Dedifferentiated amniotic fluid mesenchymal stem cell (primary cell): ENCODE data around the gene RAP1B.
A peak's percentile ranks its signal among the peaks of the same experiment; 100 is the strongest.
"Not testable (repeated sequence)": the region's sequence is repeated elsewhere in the genome, so short reads cannot be mapped to it uniquely, and the experiment has no call there.

ENCODE experiments used
- DNase-seq: peaks from one replicate; pipeline ENCODE4 v3.0.0-alpha.2; 2016; ENCODE audit errors: extremely low spot score

The RAP1B gene

DNA sequence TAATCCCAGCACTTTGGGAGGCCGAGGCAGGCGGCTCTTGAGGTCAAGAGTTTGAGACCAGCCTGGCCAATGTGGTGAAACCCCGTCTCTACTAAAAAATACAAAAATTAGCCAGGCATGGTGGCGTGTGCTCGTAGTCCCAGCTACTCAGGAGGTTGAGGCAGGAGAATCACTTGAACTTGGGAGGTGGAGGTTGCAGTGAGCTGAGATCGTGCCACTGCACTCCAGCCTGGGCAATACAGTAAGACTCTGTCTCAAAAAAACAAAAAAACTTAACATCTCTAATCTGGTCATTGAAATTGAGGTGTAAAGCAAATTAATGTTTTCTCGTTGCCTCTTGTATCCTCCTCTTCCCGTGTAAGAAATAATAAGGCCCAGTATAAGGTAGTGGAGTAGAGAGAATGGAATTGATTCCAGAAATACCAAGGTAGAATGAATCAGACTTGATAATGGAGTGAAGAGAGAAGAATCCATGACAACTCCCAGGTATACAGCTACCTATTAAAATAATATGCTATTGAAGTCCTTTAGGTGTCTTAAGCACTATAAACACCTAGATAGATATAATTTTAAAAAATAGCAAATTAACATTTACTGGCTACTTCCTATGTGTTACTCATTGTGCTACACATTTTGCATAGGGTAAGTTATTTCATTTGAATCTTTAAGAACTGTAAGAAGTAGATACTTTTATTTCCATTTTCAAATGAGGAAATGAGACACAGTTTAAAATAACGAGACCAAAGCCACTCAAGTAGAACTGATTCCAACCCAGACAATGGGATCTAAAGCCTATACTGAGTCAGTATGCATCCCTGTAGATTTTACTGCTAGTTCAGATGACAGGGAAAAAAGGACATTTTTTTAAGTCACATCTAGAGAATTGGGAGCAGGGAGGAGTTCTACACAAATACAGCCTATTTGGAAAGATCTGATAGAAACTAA lies 23.2 kb downstream of the RAP1B start:
- DNase-seq = no peak

DNA sequence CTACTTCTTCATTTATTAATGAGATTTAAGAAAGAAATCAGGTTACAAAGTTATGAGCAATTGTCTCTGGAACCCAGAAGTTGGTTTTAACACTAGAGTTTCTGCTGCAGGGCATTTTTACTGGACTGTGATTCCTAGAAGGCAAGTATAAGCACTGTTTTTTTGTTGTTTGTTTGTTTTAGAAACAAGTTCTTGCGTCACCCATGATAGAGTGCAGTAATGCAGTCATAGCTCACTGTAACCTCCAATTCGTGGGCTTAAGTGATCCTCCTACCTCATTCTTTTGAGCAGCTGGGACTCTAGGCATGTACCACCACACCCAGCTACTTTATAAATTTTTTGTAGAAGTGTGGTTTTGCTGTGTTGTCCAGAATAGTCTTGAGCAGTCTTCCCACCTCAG lies 25.6 kb downstream of the RAP1B start:
- peak; percentile 79 for DNase-seq

DNA sequence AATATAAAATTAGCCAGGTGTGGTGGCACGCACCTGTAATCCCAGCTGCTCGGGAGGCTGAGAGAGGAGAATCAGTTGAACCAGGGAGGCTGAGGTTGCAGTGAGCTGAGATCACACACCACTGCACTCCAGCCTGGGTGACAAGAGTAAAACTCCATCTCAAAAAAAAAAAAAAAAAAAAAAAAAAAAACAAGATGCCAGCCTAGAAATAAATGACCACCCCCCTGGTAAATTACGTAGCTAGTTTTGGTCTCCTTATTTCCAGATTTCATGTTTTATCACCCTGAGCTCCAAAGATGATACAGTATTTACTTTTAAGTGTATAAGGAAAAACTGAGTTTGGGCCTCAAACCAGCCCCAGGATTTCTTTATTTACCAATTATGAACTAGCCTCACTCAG lies 26.7 kb downstream of the RAP1B start:
- not testable (repeated sequence) for DNase-seq

DNA sequence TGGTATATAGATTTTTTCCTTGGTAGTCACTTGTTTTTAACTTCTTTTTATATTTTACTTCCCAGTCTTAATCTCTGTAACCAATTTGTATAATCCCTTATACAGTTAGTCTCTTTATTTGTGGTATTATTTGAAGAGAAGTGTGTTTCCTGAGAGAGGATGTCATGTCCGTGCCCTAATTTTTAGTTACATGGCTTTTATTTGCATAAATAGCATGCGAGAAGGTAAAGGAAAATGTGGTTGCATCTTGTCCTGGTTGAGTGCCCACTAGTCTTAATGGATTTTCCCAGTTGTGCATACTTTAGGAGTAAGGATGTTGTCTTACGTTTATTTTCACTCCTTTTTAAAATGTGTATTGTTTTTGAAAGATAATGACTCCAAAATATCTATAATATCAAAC lies 27.5 kb downstream of the RAP1B start:
- no peak for DNase-seq

DNA sequence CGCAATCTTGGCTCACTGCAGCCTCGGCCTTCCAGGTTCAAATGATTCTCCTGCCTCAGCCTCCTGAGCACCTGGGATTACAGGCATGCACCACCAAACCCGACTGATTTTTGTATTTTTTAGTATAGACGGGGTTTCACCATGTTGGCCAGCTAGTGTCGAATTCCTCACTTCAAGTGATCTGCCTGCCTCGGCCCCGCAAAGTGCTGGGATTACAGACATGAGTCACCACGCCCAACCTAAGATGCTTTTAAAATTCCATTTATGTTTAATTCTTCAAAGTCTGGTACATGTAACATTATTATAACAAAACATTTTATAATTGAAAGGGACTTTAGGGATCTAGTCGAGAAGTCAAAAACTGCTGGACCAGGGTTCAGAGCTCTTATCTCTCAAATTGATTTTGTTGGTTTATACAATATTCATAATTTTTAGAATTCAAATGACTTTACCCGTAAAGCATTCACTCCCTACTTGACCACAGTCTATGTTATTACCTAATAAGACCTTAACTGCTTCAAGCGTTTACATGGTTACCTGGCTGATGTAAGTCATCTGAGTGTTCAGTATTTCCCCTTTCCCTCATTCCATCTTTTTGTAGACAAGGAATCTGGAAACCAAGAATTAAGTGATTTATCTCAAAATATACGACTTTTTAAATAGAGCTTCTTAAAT lies 28.2 kb downstream of the RAP1B start:
- no peak for DNase-seq

DNA sequence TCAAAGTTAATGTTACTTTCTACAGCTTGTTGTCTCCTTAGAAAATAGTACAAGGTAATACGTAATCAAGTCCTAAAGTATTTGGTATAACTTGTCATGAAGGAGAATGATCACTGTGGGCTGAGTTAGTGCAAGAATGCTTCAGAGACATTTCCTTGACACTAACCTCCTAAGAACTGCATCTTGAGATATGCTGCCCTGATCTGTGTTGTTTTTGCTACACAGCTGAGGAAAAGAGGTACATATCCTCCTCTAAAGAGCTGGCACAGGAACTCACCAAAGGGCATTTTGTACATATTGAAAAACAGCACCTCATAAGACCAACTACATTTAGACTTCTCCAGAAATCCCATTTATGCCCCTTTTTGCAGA lies 28.7 kb downstream of the RAP1B start:
- DNase-seq = no peak

DNA sequence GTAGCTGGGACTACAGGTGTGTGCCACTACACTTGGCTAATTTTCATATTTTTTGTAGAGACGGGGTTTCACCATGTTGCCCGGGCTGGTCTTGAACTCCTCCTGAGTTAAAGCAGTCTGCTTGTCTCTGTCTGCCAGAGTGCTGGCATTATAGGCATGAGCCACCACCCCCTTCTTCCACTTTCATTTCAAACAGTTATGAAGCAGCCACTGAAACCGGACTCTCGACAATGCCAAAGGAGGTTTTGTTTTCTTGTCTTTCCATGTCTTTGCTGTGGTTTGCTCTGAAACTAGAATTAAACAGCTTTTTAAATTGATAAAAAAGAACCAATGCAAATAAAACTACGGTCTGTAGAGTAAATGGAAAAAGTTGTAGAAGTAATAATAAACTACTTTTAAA lies 30.4 kb downstream of the RAP1B start:
- DNase-seq = no peak

DNA sequence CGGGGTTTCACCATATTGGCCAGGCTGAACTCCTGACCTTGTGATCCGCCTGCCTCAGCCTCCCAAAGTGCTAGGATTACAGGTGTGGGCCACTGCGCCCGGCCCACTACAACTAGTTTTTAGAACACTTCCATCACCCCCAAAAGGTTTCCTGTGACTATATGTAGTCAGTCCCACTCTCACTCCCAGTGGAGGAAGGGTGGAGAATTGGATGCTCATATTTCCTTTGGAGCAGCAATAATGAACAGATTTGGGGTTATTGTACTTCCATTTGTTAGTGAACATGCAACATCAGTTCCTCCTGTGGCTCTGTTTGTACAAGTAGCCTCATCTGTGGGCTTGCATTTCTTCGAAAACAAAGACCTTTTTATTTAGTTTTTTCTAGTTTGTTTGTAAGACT lies 35.8 kb downstream of the RAP1B start:
- no peak for DNase-seq

DNA sequence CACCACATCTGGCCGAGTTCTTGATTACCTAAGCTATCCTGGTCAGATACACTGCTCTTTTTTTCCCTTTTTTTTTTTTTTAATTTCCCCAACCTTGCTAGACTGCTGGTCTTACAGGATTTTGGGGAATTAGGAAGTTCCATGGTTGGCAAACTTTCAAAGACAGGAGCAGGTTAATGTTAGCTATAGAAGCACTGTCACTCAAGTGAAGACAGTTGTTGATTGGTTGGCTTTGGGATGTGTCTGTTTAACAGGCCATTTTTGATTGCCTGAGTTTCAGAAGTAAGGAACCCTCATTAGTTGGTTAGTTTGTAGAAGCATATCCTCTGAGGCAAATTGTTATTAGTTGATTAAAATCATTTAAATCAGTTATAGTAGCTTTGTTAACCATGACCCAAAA lies 36.8 kb downstream of the RAP1B start:
- no peak for DNase-seq

DNA sequence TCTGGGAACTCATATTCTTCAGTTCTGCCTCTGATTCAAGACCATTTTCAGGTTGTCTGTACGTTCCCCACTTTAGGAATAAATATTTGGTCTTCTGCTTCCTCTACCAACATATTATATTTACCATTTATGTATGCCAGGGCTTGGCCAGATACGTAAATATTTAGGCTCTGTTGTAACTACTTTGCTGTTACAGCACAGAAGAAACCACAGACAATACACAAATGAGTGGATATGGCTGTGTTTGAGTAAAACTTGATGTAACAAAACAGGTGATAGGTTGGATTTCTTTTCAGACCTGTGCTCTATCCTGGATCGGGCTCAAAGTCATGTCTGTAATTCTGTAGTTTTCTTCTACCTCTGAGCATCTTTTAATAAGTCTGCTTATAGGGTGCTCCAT lies 37.5 kb downstream of the RAP1B start:
- DNase-seq = no peak

DNA sequence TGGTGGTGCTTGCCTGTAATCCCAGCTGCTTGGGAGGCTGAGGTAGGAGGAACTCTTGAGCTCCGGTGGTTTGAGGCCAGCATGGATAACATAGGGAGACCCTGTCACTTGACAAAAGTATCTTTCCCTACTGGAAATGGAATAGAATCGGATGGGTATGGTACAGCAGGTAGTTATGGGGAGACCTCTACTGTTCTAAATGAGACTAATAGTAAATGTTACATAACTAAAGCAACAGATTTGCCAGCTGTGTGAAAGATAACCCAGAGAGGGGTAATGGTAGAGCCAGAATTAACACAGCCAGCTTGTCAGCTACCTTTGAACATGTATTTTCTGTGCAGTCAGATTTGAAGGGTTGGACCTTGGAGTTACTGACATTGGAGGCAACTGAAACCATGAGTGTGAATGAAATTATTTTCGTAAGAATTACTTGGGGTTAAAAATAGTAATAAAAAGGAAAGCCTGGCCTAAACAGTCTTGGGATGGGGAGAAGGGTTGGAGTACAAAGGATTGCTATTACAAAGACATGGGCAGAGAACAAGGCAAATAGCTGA lies 54.4 kb downstream of the RAP1B start:
- no peak for DNase-seq

DNA sequence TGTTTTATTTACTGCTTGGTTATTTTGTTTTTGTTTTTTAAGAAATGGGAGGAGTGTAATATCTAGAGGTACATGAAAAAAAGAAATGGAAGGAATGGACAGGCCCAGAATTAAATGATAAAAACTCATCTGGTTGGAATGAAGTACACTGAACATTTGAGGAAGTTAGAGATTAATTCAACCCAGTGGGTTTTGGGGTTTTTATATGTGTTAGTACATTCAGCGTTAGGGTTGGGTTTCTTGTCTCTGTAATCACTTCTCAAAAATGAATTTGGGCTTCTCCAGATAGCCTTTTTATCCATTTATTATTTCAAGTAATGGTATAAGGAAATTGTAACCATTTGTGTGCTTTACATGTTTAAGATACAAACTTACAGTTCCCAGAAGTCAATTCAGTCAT lies 56.6 kb downstream of the RAP1B start:
- DNase-seq = no peak

DNA sequence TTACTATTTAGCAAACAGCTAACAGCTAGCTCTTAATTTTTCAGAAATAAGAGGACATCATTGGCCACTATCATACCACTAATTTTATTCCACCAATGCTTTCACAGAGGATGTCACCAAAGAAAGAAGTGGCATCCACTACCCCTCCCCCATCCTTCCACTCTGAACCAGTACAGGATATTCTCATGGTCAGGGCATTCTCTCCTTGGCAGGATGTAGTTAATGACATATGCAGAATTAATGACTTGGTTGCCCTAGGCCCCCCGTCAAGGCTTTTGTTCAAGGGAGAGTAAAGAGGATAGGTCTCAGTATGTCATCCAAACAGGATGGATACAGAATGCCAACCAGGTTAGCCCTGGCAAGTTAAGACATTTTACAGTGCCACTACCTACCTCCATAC lies 57.2 kb downstream of the RAP1B start:
- no peak for DNase-seq

DNA sequence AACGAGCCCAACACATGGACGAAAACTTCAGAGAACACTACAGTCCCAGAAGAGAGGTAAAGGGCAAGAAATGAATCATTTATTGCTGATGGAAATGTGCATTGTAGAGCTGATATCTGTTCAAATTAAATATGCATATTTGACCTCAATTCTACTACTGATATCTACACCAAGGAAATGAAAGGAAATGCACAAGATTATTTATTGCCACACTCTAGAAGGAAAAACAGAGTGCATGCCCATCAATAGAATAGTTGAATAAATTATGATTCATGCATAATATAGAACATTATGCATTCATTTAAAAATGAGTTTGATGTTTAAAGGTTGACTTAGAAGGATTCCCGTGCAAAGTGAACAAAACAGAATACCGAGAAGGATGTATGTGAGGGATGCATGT lies 60.5 kb downstream of the RAP1B start:
- DNase-seq = no peak

DNA sequence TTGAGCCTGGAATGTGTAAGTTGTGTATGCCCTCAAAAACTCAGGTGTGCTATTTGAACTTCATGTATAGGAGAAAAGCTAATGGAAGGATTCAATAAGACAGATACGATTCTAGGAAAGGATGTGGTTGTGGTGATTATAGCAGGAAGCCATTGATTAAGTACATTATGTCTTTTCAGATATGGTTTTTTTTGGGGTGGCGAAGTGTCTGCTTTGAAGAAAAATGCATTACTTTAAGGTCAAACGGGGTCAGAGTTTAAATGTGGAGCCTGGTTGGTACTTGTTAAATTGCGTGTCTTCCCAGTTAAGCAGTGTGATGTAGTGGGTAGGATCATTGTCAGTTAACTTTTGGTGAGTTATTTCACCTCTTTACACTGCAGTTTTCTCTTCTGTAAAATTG lies 63.1 kb downstream of the RAP1B start:
- peak; percentile 0 for DNase-seq

DNA sequence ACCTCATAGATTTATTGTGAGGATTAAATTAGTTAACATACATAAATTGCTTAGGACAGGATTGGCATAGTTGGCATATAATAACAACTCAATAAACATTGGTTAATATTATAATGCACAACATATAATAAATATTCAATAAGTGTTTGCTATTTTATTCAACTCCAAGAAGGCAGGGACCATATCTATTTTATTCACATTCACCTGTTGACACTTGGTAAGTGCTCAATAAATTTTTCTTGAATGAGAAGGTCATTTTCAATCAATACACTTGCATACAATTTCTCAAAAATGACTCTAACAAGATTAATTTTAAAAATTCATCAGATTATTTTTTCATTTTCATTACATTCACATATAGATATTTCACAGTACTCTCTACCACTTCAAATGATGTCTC lies 63.7 kb downstream of the RAP1B start:
- no peak for DNase-seq

DNA sequence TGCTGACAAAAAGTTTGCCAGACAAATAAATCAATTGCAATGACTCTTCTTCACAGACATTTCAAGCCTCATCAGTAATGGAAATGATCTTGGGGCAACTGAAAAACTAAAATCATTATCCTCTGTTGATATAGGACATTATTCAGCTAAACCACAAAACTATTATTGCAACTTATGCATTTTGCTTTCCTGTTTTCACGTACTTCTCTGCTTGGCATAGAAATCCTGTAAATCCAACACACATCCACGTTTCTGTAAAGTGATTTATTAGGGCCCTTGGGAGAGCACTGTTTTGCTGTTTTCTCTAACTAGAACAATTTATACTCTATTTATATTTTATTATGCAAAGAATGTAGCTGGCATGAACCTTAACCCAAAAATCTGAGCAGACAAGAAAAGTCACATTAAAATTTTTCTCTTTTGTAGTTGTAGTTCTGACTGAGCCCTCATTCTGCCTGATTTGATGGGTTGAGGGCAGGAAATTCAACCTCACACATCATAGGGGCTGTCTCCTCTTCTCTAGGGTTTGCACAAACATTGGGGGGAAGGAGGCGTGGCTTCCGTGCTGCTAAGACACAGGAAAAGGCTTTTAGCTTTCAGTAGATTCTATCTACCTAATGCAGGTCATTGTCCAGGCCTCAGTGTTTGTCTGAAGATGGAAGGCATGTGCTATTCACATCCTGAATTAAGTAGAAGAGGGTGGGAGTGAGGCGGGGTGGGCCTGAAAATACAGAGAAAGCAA lies 64.6 kb downstream of the RAP1B start:
- DNase-seq = peak; percentile 13

DNA sequence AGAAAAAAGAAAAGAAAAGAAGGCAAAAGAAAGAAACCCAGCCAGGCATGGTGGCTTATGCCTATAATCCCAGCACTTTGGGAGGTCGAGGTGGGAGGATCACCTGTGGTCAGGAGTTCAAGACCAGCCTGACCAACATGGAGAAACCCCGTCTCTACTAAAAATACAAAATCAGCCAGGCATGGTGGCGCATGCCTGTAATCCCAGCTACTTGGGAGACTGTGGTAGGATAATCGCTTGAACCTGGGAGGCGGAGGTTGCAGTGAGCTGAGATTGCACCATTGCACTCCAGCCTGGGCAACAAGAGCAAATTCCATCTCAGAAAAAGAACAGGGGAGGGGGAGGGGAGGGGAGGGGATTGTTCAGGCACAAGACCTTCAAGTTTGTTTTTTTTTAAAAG lies 66.2 kb downstream of the RAP1B start:
- not testable (repeated sequence) for DNase-seq

DNA sequence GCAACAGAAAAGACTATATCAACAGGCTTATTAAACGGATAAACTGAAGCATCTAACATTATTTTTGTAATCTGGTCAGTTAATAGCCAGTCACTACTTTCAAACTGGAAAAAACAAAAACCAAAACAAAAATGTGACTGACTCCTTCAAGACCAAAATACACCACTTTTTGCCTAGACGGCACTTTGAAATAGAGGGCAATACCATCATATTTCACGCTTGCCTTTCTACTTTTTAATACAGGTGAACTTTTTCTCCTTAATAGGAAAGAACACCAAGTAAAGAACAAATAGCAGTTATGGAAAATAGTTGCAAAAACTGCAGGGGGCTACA lies 75.5 kb downstream of the RAP1B start:
- DNase-seq = no peak

DNA sequence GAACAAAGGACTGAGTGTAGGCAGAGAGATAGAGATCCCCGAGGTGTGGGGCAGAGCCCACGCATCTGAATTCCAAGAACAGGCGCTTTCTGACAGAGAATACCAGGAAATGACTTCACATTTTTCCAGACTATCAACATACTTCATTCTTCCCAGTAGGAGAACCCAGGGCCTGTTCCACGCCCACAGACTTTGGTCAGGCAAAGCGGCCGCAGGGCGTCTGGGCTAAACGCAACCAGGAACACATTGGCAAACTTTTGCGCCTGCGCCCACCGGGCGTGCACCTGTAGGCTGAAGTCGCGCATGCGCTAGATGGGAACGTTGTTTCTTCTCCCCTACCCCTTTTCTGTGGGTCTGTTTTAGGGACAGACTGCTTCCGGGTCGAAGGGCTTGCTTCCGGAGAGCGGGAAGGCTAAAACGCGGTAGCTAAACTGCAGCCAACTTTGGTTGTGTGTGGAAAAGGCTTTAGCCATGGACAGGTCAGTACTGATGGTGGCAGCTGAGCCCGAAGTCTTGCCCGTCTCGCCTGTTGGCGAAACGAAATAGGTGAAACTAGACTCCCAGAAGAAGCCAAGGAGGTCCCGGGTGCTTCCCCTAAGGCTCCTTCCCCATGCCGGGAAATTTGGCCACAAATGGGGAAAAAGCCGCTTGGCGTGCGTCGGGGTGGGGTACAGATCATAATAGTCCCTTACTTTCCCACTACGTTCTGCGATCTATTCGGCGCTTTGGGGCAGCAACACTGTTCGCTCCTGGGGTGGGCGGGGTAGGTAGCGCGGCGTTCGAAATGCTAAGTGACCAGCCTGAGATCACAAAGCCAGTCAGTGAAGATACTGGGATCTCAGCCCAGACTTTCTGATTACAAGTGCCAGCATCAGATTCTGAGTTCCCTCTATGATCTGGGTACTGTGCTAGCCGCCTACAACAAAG lies 76.2 kb downstream of the RAP1B start, which contains the start of gene NUP107:
TSS of gene NUP107 (plus strand) at position 384 of the 927 bp plus-strand sequence. CDS start at position 472, 88 bp downstream.
- DNase-seq = peak; percentile 99

DNA sequence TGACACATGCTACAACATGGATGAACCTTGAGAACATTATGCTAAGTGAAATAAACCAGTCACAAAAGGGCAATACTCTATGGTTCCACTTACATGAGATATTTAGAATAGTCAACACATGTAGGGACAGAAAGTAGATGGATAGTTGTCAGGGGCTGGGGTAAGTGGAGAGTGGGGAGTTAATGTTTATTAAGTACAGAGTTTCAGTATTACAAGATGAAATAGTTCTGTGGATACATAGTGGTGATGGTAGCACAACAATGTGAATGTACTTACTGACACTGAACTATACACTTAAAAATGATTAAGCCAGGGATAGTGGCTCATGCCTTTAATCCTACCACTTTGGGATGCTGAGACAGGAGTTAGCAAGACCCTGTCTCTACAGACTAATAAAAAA lies 84.8 kb downstream of the RAP1B start:
- no peak for DNase-seq
